K562 (cell line): ENCODE data around the gene CGB3. TPM values are rescaled to one million over a fixed set of nuclear protein-coding genes. Genes with fewer than 3 reads are reported as not detected.

Experiments used
- C11orf30 ChIP-seq: fragments of 450-650 bp; IDR thresholded peaks from 2 replicates; pipeline ENCODE4 v1.6.1; 2016; ENCODE audit warnings: low read depth, mild to moderate bottlenecking
- L3MBTL2 ChIP-seq: fragments of 450-650 bp; IDR thresholded peaks from 2 replicates; pipeline ENCODE4 v1.6.1; 2016; ENCODE audit warnings: mild to moderate bottlenecking, moderate library complexity
- MXI1 ChIP-seq: IDR thresholded peaks from 2 replicates; pipeline ENCODE4 v1.6.1; 2011; ENCODE audit warnings: low read depth, mild to moderate bottlenecking, improper control_type of control experiment, low read length
- NCOA1 ChIP-seq: fragments of 450-650 bp; IDR thresholded peaks from 2 replicates; pipeline ENCODE4 v1.6.1; 2016; ENCODE audit warnings: low read depth
- POLR3A ChIP-seq: IDR thresholded peaks from 2 replicates; pipeline ENCODE4 v1.6.1; 2011; ENCODE audit warnings: borderline replicate concordance, mild to moderate bottlenecking, moderate library complexity; ENCODE audit not compliant: insufficient read length, insufficient read depth; ENCODE audit errors: extremely low read depth
- RFX1 ChIP-seq: fragments of 450-650 bp; IDR thresholded peaks from 2 replicates; pipeline ENCODE4 v1.6.1; 2016; ENCODE audit warnings: mild to moderate bottlenecking, moderate library complexity
- RNF2 ChIP-seq: sonication (generic); IDR thresholded peaks from 2 replicates; pipeline ENCODE4 v1.6.1; 2016
- SMAD2 ChIP-seq: fragments of 150-350 bp; IDR thresholded peaks from 2 replicates; pipeline ENCODE4 v1.6.1; 2014; ENCODE audit warnings: low read depth, mild to moderate bottlenecking, low read length
- THRAP3 ChIP-seq: fragments of 450-650 bp; IDR thresholded peaks from 2 replicates; pipeline ENCODE4 v1.6.1; 2016; ENCODE audit warnings: mild to moderate bottlenecking, inconsistent platforms, borderline replicate concordance
- ZNF133 ChIP-seq: fragments of 250-450 bp; sonication (Bioruptor Pico); IDR thresholded peaks from 2 replicates; pipeline ENCODE4 v1.4.0; 2020; ENCODE audit warnings: mild to moderate bottlenecking
- ZNF41 ChIP-seq: fragments of 250-450 bp; sonication (Bioruptor Pico); conservative IDR thresholded peaks from 2 replicates; pipeline ENCODE4 v1.4.0; 2020; ENCODE audit warnings: mild to moderate bottlenecking
- ZNF717 ChIP-seq: fragments of 250-450 bp; sonication (Bioruptor Pico); IDR thresholded peaks from 2 replicates; pipeline ENCODE4 v1.5.0; 2021
- ZNF75A ChIP-seq: fragments of 450-650 bp; formaldehyde crosslinking; IDR thresholded peaks from 2 replicates; pipeline ENCODE4 v1.4.0; 2020; ENCODE audit warnings: mild to moderate bottlenecking
- polyA plus RNA-seq, 8 experiments: library from polyadenylated mRNA; depleted of rRNA in 4 of 8; stranded (reverse) in 5 of 8; unstranded in 3 of 8; fragments of >200 nt; fragmentation: Nextera tagmentation in 2 of 8; fragmentation: Illumina TruSeq in 1 of 8; extraction: Ambion mirVana in 2 of 8; extraction: Trizol in 1 of 8; gene quantifications; 2 replicates each; pipeline versions ENCODE4 v1.2.1 to v1.2.3, GENCODE V29; 2011 to 2014; ENCODE audit warnings: inconsistent platforms in 1 of 8, missing spikeins in 1 of 8
- total RNA-seq, 7 experiments: library from RNA; depleted of rRNA in 6 of 7; stranded (reverse); fragments of >200 nt in 6 of 7; fragmentation: Illumina TruSeq in 2 of 7; extraction: Trizol in 2 of 7; gene quantifications; 2 replicates each; pipeline versions ENCODE4 v1.2.1 to v1.2.3, GENCODE V29; 2011 to 2021; ENCODE audit warnings: low replicate concordance in 1 of 7
- TF ChIP-seq, protein P1 (sequence below): IDR thresholded peaks from 2 replicates; pipeline ENCODE4 v1.6.1; 2014; ENCODE audit warnings: antibody characterized with exemption
- TF ChIP-seq, protein P2 (sequence below): fragments of 250-450 bp; sonication (Bioruptor Pico); IDR thresholded peaks from 2 replicates; pipeline ENCODE4 v1.5.0; 2021; ENCODE audit warnings: mild to moderate bottlenecking, moderate library complexity
- TF ChIP-seq, protein P3 (sequence below): IDR thresholded peaks from 3 replicates; pipeline ENCODE4 v1.6.1; 2011; ENCODE audit warnings: borderline replicate concordance, mild to moderate bottlenecking; ENCODE audit not compliant: insufficient read length, insufficient read depth
- TF ChIP-seq, protein P4 (sequence below): fragments of 450-650 bp; formaldehyde crosslinking; conservative IDR thresholded peaks from 2 replicates; pipeline ENCODE4 v1.4.0; 2022; ENCODE audit warnings: mild to moderate bottlenecking, missing genetic modification characterization
- TF ChIP-seq, protein P5 (sequence below): sonication (generic); formaldehyde crosslinking; IDR thresholded peaks from 2 replicates; pipeline ENCODE4 v1.8.0; 2023; ENCODE audit warnings: mild to moderate bottlenecking, missing genetic modification reagents

CGB3 gene
- total and polyA plus RNA-seq, 9 of the 15 experiments (the other 6 are each of a cell fraction or from before 2014, with no cell fraction given): not detected

DNA sequence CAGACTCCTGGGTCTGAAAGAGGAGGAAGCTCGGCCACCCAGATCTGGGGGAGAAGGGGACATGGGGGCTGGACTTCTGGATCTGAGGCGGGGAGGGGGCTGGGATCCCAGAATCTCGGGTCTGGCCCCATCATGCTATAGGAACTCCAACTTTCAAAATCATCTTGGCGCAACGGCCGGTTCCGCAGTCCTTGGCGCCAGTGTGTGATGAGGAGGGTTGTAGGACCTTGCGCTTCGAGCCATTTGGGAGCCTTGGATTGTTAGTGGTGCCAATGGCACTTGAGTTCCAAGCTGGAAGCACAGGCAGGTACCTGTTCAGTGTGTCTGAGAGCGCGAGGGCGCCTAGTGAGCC, 30.1 kb downstream of the CGB3 start (continued):
- TF ChIP-seq C11orf30 (peak; percentile 3; the same call in 1 of the 2 replicates), RNF2 (no peak), RFX1 (no peak), ZNF717 (CRISPR knock-in tag) (no peak), ZNF133 (CRISPR knock-in tag) (no peak), ZNF41 (no peak), SMAD2 (no peak), NCOA1 (no peak), MXI1 (no peak), L3MBTL2 (no peak), POLR3A (no peak), ZNF75A (CRISPR knock-in tag) (no peak), THRAP3 (no peak)
- TF ChIP-seq, protein P1, sequence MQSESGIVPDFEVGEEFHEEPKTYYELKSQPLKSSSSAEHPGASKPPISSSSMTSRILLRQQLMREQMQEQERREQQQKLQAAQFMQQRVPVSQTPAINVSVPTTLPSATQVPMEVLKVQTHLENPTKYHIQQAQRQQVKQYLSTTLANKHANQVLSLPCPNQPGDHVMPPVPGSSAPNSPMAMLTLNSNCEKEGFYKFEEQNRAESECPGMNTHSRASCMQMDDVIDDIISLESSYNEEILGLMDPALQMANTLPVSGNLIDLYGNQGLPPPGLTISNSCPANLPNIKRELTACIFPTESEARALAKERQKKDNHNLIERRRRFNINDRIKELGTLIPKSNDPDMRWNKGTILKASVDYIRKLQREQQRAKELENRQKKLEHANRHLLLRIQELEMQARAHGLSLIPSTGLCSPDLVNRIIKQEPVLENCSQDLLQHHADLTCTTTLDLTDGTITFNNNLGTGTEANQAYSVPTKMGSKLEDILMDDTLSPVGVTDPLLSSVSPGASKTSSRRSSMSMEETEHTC: no peak
- TF ChIP-seq, protein P2, sequence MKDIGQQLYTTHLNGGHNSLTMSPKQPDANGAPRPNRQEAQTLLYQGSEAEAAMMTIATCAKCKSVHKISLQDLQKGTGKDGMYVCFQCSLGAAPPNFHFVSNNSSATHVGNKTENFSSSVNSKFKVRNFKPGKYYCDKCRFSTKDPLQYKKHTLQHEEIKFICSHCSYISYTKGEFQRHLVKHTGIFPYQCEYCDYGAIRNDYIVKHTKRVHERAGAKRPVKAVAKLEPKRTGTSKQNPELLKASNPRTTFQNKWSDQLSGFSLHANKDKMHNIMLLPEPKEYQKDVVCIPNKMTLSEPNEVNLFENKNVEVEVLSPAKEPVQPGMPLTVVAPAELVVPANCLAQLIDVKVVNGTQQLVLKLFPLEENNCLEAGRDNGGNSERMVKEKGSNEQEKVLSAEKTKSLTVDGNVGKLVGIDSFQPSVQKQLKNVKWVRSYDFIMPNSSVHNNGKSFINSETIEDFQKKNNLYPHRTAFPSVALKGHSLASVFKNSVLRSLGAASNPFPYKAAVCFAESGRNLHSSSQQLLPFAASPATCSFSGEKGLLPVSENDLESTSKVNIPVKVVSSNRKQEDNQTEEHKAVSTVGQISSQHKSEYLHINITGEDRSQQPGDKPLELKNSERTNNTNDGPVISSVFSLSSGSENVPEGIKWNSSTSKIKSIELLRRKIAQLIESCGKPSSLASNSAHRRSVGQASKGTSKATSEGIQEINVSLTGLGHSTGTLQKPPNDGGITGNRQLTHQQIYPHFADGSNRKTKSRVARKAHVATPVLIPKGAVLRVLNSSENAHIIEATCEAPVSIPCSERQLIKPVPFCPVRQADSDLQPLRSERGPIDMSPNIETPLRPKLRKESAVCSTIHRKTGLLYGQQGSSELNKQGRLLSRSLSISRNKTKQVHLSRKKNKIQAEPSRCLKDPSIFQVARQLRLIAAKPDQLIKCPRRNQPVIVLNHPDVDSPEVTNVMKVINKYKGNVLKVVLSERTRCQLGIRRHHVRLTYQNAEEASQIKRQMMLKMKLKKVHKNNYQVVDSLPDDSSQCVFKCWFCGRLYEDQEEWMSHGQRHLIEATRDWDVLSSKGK: no peak
- TF ChIP-seq, protein P3, sequence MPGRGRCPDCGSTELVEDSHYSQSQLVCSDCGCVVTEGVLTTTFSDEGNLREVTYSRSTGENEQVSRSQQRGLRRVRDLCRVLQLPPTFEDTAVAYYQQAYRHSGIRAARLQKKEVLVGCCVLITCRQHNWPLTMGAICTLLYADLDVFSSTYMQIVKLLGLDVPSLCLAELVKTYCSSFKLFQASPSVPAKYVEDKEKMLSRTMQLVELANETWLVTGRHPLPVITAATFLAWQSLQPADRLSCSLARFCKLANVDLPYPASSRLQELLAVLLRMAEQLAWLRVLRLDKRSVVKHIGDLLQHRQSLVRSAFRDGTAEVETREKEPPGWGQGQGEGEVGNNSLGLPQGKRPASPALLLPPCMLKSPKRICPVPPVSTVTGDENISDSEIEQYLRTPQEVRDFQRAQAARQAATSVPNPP: no peak
- TF ChIP-seq, protein P4, sequence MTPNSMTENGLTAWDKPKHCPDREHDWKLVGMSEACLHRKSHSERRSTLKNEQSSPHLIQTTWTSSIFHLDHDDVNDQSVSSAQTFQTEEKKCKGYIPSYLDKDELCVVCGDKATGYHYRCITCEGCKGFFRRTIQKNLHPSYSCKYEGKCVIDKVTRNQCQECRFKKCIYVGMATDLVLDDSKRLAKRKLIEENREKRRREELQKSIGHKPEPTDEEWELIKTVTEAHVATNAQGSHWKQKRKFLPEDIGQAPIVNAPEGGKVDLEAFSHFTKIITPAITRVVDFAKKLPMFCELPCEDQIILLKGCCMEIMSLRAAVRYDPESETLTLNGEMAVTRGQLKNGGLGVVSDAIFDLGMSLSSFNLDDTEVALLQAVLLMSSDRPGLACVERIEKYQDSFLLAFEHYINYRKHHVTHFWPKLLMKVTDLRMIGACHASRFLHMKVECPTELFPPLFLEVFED (CRISPR knock-in tag): no peak
- TF ChIP-seq, protein P5, sequence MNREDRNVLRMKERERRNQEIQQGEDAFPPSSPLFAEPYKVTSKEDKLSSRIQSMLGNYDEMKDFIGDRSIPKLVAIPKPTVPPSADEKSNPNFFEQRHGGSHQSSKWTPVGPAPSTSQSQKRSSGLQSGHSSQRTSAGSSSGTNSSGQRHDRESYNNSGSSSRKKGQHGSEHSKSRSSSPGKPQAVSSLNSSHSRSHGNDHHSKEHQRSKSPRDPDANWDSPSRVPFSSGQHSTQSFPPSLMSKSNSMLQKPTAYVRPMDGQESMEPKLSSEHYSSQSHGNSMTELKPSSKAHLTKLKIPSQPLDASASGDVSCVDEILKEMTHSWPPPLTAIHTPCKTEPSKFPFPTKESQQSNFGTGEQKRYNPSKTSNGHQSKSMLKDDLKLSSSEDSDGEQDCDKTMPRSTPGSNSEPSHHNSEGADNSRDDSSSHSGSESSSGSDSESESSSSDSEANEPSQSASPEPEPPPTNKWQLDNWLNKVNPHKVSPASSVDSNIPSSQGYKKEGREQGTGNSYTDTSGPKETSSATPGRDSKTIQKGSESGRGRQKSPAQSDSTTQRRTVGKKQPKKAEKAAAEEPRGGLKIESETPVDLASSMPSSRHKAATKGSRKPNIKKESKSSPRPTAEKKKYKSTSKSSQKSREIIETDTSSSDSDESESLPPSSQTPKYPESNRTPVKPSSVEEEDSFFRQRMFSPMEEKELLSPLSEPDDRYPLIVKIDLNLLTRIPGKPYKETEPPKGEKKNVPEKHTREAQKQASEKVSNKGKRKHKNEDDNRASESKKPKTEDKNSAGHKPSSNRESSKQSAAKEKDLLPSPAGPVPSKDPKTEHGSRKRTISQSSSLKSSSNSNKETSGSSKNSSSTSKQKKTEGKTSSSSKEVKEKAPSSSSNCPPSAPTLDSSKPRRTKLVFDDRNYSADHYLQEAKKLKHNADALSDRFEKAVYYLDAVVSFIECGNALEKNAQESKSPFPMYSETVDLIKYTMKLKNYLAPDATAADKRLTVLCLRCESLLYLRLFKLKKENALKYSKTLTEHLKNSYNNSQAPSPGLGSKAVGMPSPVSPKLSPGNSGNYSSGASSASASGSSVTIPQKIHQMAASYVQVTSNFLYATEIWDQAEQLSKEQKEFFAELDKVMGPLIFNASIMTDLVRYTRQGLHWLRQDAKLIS: peak; percentile 55; the same call in 1 of the 2 replicates
